Measurements from ENCODE around the gene SIDT2.

- no peak for TF ChIP-seq EP300 (IDR thresholded peaks at IDR 0.05)
- no peak for TF ChIP-seq CTCF (IDR thresholded peaks at IDR 0.05)
- TF ChIP-seq POLR2AphosphoS5 (IDR thresholded peaks at IDR 0.05), result peak; percentile 89
Observed at GRCh38 chr11:117220568-117220967, 42.0 kb downstream of the SIDT2 start.

Measured in gastroesophageal sphincter (tissue), 3 donors.